NCI-H1092 (cell line): ENCODE data around the gene SASH3.

Experiments
- DNase-seq: peaks from one replicate; lab custom pipeline; 2025; lab: John Stamatoyannopoulos, UW

Gene SASH3

DNA sequence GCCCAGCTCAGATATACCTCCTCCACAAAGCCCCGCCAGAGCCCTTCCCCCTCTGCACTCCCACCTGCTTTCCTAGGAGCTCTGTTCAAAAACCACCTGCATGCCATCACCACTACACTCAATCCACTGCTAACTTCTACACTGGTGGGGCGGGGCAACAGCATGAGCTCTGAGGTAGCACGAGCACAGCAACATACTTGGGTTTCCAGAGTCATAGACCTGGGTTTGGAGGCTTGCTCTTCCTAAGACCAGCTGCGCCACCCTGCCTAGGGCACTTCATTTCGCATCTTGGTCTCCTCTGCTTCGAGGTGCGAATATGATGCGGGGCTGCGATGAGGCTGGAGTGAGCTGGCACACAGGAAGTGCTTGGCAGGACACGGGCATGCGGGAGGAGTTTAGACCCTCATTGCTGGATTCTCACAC lies 3.6 kb downstream of the SASH3 start:
- no peak for DNase-seq

GRCh38 chrX:129784371-129784770 lies 4.6 kb downstream of the SASH3 start:
- no peak for DNase-seq

DNA sequence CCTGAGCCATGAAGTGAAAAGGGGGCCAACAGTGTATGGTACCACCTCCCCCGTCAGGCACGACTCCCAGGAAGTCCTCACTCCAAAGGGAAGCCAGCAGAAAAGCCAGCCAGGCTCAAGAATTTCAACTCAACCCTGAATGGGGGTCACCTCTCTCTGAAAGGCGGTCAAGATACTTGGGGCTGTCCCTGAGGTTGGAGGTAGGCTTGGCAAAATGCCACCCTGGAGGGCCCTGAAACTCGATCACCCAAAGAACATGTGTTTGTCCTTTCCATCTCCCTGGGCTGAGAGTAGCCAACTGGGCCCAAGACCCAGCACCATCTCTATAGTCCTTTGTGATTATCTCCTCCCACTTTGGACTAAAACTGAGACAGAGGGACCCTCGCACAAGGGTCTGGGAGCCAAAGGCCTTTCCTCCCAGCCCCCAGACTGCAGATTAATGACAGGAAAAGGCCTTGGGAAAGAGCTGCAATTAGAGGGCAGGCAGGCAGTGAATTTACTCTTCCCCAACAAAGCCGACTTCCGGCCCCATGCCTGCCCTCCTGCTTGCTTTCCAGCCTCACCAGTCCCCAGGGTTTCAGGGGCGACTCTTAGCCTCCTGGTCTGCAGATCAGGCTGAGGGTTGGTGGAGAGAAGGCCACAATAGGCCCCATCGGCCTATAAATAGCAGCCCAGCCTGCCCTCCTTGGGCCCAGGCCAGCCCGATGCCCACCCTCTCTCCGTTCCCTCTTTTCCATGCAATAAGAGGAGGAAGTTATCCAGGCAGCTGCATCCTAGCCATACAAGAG lies 5.6 kb downstream of the SASH3 start:
- DNase-seq: no peak

- DNase-seq: no peak
Measured at GRCh38 chrX:129786210-129786651, 6.5 kb downstream of the SASH3 start.

DNA sequence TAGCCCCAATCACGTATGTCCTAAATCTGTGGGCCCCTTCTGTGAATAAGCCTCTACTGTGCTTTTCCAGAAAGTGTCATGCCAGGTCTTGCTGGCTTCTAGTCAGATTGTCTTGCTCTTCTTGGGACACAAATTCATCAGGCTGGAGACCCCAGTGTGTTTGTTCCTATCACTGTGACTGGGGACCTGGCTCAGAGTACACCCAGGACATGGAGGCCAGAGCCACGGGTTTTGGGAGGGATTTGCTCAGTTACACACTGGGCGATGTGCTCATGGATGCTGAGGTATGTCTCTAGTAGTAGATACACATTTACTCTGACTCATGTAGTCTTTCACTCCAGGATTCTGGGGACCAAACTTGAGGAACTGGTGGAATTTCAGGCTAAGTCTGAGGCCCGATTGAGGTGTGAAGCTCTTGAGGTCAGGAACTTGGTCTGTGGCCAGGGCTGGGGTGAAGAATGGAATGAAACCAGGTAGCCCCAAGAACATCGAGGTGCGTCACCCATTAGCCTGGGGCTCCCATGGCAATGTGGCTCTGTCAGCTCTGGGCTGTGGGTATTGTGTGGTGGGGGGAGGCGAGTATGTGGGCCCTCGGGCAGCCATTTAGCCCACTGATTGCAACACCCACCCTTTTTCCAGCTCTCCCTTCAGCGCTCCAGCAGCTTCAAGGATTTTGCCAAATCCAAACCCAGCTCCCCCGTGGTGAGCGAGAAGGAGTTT lies 7.7 kb downstream of the SASH3 start:
- no peak for DNase-seq

DNA sequence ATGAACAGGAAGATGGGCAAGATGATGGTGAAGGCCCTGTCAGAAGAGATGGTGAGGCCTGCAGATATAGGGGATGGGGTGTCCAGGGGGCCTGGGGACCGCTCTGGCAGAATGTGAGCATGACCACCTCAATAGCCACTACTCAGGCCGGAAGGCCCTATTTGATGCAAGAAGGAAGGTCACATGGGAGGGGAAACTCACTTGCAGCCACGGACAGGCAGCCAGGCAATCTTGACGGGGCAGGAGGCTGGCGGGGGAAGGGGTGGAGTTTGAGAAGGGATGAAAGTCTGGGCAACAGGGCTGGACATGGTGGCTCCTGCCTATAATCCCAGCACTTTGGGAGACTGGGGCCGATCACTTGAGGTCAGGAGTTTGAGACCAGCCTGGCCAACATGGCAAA lies 8.8 kb downstream of the SASH3 start:
- DNase-seq: no peak

- DNase-seq: no peak
Measured at GRCh38 chrX:129790146-129790545, 10.4 kb downstream of the SASH3 start.

DNA sequence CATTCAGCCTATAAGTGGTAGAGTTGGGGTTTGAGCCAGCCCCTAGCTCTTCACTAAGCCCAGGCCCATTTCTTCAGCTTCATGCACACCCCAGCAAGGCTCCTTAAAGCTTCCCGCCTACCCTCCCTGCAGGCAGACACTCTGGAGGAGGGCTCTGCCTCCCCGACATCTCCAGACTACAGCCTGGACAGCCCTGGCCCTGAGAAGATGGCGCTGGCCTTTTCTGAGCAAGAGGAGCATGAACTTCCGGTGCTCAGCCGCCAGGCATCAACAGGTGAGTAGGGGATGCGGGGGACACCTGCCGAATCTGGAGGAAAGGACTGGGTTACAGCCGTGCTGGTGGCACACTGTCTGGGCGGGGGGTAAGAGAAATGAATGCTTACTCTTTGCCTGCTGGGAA lies 11.1 kb downstream of the SASH3 start:
- DNase-seq: no peak

DNA sequence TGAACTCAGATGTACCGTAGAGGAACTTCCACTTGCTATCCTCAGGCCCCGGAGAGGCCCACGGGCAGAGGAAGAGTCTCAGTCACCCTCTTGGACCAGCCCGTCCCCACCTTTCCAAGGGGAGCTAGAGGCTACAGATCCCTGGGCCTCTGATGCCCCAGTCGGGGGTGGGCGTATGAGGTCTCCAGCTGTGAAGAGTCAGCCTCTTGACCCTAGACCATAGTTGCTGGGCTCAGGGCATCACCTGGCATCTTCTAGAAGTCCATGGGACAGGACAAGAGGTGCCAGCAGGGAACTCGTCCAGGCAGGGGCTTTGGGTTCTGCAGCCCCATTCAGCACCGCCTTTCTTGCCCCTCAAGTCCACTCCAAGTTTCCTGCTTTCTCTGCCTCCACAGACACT lies 11.6 kb downstream of the SASH3 start:
- no peak for DNase-seq

DNA sequence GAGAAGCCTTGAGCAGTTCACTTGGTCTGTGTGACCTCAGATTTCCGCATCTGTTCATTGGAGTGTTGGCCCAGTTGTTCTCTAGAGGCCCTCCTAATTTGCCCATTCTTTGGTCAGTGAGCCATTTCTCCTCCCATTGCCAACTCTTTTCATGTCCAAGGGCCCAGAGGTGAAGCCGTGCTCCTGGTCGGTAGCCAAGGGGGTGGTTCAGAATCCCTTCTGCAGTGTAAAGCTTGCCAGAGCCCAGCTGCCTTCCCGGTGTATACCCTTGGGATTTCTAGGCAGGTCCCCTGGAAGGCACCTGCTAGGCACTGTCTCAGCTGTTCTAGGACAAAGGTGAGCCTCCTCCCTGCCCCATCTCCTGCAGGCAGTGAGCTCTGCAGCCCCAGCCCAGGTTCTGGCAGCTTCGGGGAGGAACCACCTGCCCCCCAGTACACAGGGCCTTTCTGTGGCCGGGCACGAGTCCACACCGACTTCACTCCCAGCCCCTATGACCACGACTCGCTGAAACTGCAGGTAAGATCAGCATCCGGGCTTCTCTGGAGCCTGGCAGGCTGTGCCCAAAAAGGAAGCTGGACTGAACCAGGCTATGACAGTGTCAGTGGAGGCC lies 12.3 kb downstream of the SASH3 start:
- DNase-seq: peak; percentile 75

DNA sequence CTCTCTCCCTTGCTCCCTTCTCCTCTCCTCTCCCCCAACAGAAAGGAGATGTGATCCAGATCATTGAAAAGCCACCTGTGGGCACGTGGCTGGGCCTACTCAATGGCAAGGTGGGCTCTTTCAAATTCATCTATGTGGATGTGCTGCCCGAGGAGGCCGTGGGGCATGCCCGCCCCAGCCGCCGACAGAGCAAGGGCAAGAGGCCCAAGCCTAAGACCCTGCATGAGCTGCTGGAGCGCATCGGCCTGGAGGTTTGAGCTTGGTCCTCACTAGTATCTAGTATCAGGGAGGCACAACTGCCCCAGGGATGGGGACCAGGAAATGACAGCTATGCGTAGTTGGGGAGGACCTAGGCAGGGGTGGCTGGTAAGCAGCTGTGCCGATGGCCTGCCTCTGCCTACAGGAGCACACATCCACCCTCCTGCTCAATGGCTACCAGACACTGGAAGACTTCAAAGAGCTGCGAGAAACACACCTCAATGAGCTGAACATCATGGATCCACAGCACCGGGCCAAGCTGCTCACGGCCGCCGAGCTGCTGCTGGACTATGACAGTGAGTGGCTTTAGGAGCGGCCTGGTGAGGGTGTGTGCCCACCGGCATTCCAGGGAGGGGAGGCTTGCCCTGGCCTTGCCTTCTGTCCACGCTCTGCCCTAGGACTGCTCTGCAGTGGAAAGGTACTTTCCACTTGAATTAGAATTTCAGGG lies 13.0 kb downstream of the SASH3 start:
- DNase-seq: no peak

- DNase-seq: peak; percentile 83
Measured at GRCh38 chrX:129793604-129794191, 13.9 kb downstream of the SASH3 start.

GRCh38 chrX:129795584-129795983 lies 15.8 kb downstream of the SASH3 start:
- DNase-seq: no peak

- DNase-seq: no peak
Measured at GRCh38 chrX:129797251-129797906, 17.6 kb downstream of the SASH3 start.

DNA sequence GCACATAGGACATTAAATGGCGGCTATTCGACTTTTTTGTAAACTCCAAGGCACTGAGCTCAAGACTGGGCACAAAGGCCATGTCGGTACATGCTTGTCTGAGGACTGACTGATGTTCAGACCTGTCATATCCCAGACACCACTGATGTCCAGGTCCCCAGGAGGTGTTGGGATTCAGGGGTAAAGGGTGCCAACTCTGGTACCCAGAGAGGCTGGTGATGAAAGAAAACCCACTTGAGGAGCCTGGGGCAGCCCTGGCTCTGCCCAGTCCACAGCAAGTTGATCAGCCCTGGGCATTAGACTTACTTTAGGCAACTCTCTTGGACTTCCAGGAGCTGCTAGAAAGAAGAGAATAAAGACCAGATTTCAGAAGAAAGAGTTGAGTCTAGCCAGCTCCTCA lies 18.7 kb downstream of the SASH3 start:
- no peak for DNase-seq

GRCh38 chrX:129798888-129799287 lies 19.1 kb downstream of the SASH3 start:
- DNase-seq: no peak

GRCh38 chrX:129800186-129800585 lies 20.4 kb downstream of the SASH3 start:
- DNase-seq: no peak

- DNase-seq: no peak
Measured at GRCh38 chrX:129802863-129803262, 23.1 kb downstream of the SASH3 start.

DNA sequence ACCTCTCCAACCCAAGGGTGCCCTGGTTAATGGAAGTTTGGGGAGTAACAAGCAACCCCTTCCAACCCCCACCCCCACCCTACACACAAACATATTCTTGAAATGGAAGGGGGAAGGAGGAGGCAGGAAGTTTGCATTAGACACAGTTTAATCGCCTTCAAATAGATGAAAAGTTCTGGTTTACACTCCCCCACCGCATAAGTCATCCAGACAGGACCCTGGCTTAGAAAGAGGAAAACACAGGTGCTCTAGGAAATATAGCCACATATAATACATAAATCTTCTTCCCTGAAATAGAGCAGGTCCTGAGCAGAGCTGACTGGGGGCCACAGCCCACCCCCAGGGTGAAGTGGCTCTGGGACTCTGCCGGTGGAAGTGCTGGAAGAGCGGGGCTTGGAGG lies 25.1 kb downstream of the SASH3 start:
- no peak for DNase-seq

DNA sequence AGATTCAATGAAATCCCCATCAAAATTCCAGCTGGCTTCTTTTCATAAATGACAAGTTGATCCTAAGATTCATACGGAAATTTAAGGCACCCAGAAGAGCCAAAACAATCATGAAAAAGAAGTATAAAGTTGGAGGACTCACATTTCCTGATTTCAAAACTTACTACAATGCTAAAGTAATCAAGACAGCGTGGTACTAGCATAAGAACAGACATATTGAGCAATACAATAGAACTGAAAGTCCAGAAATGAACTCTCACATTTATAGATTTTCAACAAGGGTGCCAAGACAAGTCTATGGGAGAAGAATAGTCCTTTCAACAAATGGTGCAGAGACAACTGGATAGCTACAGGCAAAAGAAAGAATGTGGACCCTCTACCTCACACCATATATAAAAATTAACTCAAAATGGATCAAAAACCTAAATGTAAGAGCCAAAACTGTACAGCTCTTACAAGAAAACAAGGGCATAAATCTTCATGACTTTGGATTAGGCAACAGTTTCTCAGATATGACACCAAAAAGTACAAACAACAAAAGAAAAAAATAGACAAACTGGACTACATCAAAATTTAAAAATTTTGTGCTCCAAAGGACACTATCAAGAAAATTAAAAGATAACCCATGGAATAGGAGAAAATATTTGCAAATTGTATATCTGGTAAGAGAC lies 28.5 kb downstream of the SASH3 start:
- no peak for DNase-seq
